HUES64 (cell line): ENCODE measurements around the gene ADCY1.
"Not testable (repeated sequence)": the region's sequence is repeated elsewhere in the genome, so short reads cannot be mapped to it uniquely, and the experiment has no call there.

ENCODE experiments used
- H3K27ac ChIP-seq: 2 replicates; pipeline ENCODE4 v1.7.0; 2013; ENCODE audit warnings: low read depth, low read length, inconsistent platforms
- H3K27me3 ChIP-seq: 2 replicates; pipeline ENCODE4 v1.6.1; 2013; ENCODE audit warnings: mild to moderate bottlenecking, low read length; ENCODE audit not compliant: insufficient read depth
- H3K36me3 ChIP-seq: 2 replicates; pipeline ENCODE4 v1.6.1; 2013; ENCODE audit warnings: mild to moderate bottlenecking, low read length; ENCODE audit not compliant: insufficient read depth
- H3K4me1 ChIP-seq: 2 replicates; pipeline ENCODE4 v1.6.1; 2013; ENCODE audit warnings: mild to moderate bottlenecking, low read length, moderate library complexity; ENCODE audit not compliant: insufficient read depth
- H3K4me3 ChIP-seq: 2 replicates; pipeline ENCODE4 v1.5.1; 2013; ENCODE audit warnings: mild to moderate bottlenecking, low read length, moderate library complexity
- H3K9ac ChIP-seq: 2 replicates; pipeline ENCODE4 v1.6.1; 2013; ENCODE audit warnings: mild to moderate bottlenecking, low read depth, low read length
- H3K9me3 ChIP-seq: 2 replicates; pipeline ENCODE4 v1.6.1; 2013; ENCODE audit warnings: low read depth, low read length; ENCODE audit not compliant: insufficient read depth
- WGBS: fragments of 150-250, 120-280 bp; methylation state at CpG from one replicate; pipeline ENCODE4 v1.1.7; 2013; ENCODE audit warnings: missing lambda C conversion rate; 5-methylcytosine and 5-hydroxymethylcytosine counted together

ADCY1 gene

GRCh38 chr7:45759464-45759863 lies 185.3 kb downstream of the ADCY1 start:
- not testable (repeated sequence) for H3K9ac ChIP-seq, H3K27ac ChIP-seq
- no CpG with 5 or more reads among the region's 1 CpG for WGBS

GRCh38 chr7:45761545-45762205 lies 187.5 kb downstream of the ADCY1 start:
- H3K27me3 ChIP-seq, H3K4me3 ChIP-seq, H3K9ac ChIP-seq, H3K27ac ChIP-seq, H3K9me3 ChIP-seq, H3K36me3 ChIP-seq, H3K4me1 ChIP-seq: not testable (repeated sequence)
- 95% methylated on average over 2 of the region's 5 CpGs for WGBS

More at GRCh38 chr7:45759464-45759863, 185.3 kb downstream of the ADCY1 start:
- not testable (repeated sequence) for H3K4me3 ChIP-seq, H3K9me3 ChIP-seq, H3K27me3 ChIP-seq, H3K36me3 ChIP-seq, H3K4me1 ChIP-seq

- H3K9ac ChIP-seq, result not testable (repeated sequence)
- WGBS, result over 99% methylated on average over 3 of the region's 3 CpGs
These were observed 188.2 kb downstream of the ADCY1 start for GRCh38 chr7:45762225-45762994.

GRCh38 chr7:45768516-45769394 lies 194.6 kb downstream of the ADCY1 start:
- WGBS, result 2% methylated on average over 72 of the region's 72 CpGs
- not testable (repeated sequence) for H3K4me1 ChIP-seq, H3K27me3 ChIP-seq, H3K9me3 ChIP-seq, H3K36me3 ChIP-seq
- H3K9ac ChIP-seq, result peak overlapping the region; percentile 89
- peak overlapping the region; percentile 87 for H3K4me3 ChIP-seq
- peak overlapping the region; percentile 86; the same call in 1 of the 2 replicates for H3K27ac ChIP-seq

More at GRCh38 chr7:45762225-45762994, 188.2 kb downstream of the ADCY1 start:
- H3K27me3 ChIP-seq, H3K36me3 ChIP-seq, H3K27ac ChIP-seq, H3K4me3 ChIP-seq, H3K9me3 ChIP-seq, H3K4me1 ChIP-seq: not testable (repeated sequence)

GRCh38 chr7:45769626-45770025 lies 195.5 kb downstream of the ADCY1 start:
- H3K27me3 ChIP-seq, H3K27ac ChIP-seq, H3K4me1 ChIP-seq, H3K36me3 ChIP-seq, H3K9me3 ChIP-seq: not testable (repeated sequence)
- Histone ChIP-seq H3K9ac (peak overlapping the region; percentile 89), H3K4me3 (peak overlapping the region; percentile 87)
- WGBS, result 97% methylated on average over 20 of the region's 20 CpGs
